ENCODE measurements around the gene ST8SIA1. TPM values are rescaled to one million over a fixed set of nuclear protein-coding genes. Genes with fewer than 3 reads are reported as not detected.

The ST8SIA1 gene
- total RNA-seq, 1 donor from 2014 or later = 7.7 TPM

GRCh38 chr12:22318108-22318737 is 16.3 kb downstream of the ST8SIA1 start:
- Histone ChIP-seq H2AFZ (ENCODE audit: low read depth, low read length) (no peak overlapping the region), H3K9ac (ENCODE audit: low read length) (no peak overlapping the region), H3K36me3 (ENCODE audit: insufficient read depth, low read length) (no peaks in the 10 kb centered on the region), H3K27ac (ENCODE audit: low read depth, low read length) (no peak overlapping the region), H3K79me2 (ENCODE audit: insufficient read depth, low read length) (no peaks in the 10 kb centered on the region), H3K9me3 (ENCODE audit: insufficient read depth, low read depth, low read length) (no peaks in the 10 kb centered on the region), H4K20me1 (ENCODE audit: insufficient read depth, low read length) (no peaks in the 10 kb centered on the region), H3K4me1 (ENCODE audit: insufficient read depth, low read length) (peaks cover 6% of the 10 kb centered on the region), H3K27me3 (ENCODE audit: insufficient read depth, low read length) (no peaks in the 10 kb centered on the region), H3K4me3 (ENCODE audit: insufficient read depth, low read depth, low read length) (no peak overlapping the region), H3K4me2 (ENCODE audit: low read length) (peak overlapping the region; percentile 17)
- Mint-ChIP-seq H3K4me1 (ENCODE audit: low read depth, unreplicated experiment) (peaks cover 57% of the 10 kb centered on the region), H3K36me3 (ENCODE audit: low read depth, unreplicated experiment) (no peaks in the 10 kb centered on the region), H3K9me3 (ENCODE audit: unreplicated experiment) (no peaks in the 10 kb centered on the region), H3K27ac (ENCODE audit: unreplicated experiment) (peak overlapping the region; percentile 79), H3K4me3 (ENCODE audit: unreplicated experiment) (no peak overlapping the region), H3K27me3 (ENCODE audit: low read depth, unreplicated experiment) (no peaks in the 10 kb centered on the region)
- peak; percentile 67 for DNase-seq (ENCODE audit: low read depth)
- peak; percentile 26 for FAIRE-seq
- TF ChIP-seq, protein P1, sequence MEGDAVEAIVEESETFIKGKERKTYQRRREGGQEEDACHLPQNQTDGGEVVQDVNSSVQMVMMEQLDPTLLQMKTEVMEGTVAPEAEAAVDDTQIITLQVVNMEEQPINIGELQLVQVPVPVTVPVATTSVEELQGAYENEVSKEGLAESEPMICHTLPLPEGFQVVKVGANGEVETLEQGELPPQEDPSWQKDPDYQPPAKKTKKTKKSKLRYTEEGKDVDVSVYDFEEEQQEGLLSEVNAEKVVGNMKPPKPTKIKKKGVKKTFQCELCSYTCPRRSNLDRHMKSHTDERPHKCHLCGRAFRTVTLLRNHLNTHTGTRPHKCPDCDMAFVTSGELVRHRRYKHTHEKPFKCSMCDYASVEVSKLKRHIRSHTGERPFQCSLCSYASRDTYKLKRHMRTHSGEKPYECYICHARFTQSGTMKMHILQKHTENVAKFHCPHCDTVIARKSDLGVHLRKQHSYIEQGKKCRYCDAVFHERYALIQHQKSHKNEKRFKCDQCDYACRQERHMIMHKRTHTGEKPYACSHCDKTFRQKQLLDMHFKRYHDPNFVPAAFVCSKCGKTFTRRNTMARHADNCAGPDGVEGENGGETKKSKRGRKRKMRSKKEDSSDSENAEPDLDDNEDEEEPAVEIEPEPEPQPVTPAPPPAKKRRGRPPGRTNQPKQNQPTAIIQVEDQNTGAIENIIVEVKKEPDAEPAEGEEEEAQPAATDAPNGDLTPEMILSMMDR (IDR thresholded peaks at IDR 0.05; ENCODE audit: insufficient read depth, low read depth, low read length) = no peak
- no peak for TF ChIP-seq EZH2 (IDR thresholded peaks at IDR 0.05; ENCODE audit: insufficient read depth, low read length)

DNA sequence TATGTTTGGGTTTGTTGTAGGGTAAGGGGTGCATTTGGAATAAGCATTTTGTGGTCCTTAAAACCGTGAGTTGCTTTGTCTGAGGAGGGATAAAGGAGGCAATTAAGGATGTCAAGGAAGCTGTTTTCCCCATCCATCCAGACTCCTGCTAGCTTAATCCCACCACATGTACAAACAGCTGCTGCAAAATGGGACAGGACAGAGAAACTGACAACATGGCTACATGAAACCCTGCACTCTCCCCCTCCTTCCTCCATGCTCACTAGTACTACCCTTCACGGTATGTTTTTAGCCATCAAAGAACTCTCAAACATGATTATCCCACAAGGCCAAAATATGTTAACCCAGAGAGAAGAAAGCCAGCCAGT is 20.6 kb downstream of the ST8SIA1 start:
- H3K9me3 ChIP-seq (ENCODE audit: insufficient read depth, low read depth, low read length) = no peaks in the 10 kb centered on the region
- H3K27me3 ChIP-seq (ENCODE audit: insufficient read depth, low read length) = no peaks in the 10 kb centered on the region
- Mint-ChIP-seq H3K9me3 (ENCODE audit: unreplicated experiment) (peaks cover 3% of the 10 kb centered on the region), H3K27ac (ENCODE audit: unreplicated experiment) (no peak overlapping the region), H3K4me1 (ENCODE audit: low read depth, unreplicated experiment) (peaks cover 29% of the 10 kb centered on the region), H3K27me3 (ENCODE audit: low read depth, unreplicated experiment) (no peaks in the 10 kb centered on the region), H3K4me3 (ENCODE audit: unreplicated experiment) (no peak overlapping the region), H3K36me3 (ENCODE audit: low read depth, unreplicated experiment) (peaks cover 5% of the 10 kb centered on the region)
- H3K4me3 ChIP-seq (ENCODE audit: insufficient read depth, low read depth, low read length) = no peak overlapping the region
- H2AFZ ChIP-seq (ENCODE audit: low read depth, low read length) = no peak overlapping the region
- no peak overlapping the region for H3K9ac ChIP-seq (ENCODE audit: low read length)
- H3K36me3 ChIP-seq (ENCODE audit: insufficient read depth, low read length) = no peaks in the 10 kb centered on the region
- H3K27ac ChIP-seq (ENCODE audit: low read depth, low read length) = no peak overlapping the region
- TF ChIP-seq EZH2 (IDR thresholded peaks at IDR 0.05; ENCODE audit: insufficient read depth, low read length) = no peak
- TF ChIP-seq, protein P1 (IDR thresholded peaks at IDR 0.05; ENCODE audit: insufficient read depth, low read depth, low read length) = no peak
- H3K79me2 ChIP-seq (ENCODE audit: insufficient read depth, low read length) = no peaks in the 10 kb centered on the region
- no peak overlapping the region for H3K4me2 ChIP-seq (ENCODE audit: low read length)
- FAIRE-seq = no peak
- no peak for DNase-seq (ENCODE audit: low read depth)
- H3K4me1 ChIP-seq (ENCODE audit: insufficient read depth, low read length) = peaks cover 3% of the 10 kb centered on the region
- H4K20me1 ChIP-seq (ENCODE audit: insufficient read depth, low read length) = no peaks in the 10 kb centered on the region

- no peaks in the 10 kb centered on the region for H4K20me1 ChIP-seq (ENCODE audit: insufficient read depth, low read length)
- no peak overlapping the region for H3K4me3 ChIP-seq (ENCODE audit: insufficient read depth, low read depth, low read length)
- TF ChIP-seq EZH2 (IDR thresholded peaks at IDR 0.05; ENCODE audit: insufficient read depth, low read length) = no peak
- TF ChIP-seq, protein P1 (IDR thresholded peaks at IDR 0.05; ENCODE audit: insufficient read depth, low read depth, low read length) = no peak
- no peaks in the 10 kb centered on the region for H3K27me3 Mint-ChIP-seq (ENCODE audit: low read depth, unreplicated experiment)
- H3K4me1 ChIP-seq (ENCODE audit: insufficient read depth, low read length) = peaks cover 3% of the 10 kb centered on the region
- no peak overlapping the region for H3K27ac Mint-ChIP-seq (ENCODE audit: unreplicated experiment)
- H3K4me2 ChIP-seq (ENCODE audit: low read length) = no peak overlapping the region
- no peak overlapping the region for H3K27ac ChIP-seq (ENCODE audit: low read depth, low read length)
- no peaks in the 10 kb centered on the region for H3K79me2 ChIP-seq (ENCODE audit: insufficient read depth, low read length)
- H3K36me3 ChIP-seq (ENCODE audit: insufficient read depth, low read length) = no peaks in the 10 kb centered on the region
- H3K4me1 Mint-ChIP-seq (ENCODE audit: low read depth, unreplicated experiment) = peaks cover 27% of the 10 kb centered on the region
- no peak overlapping the region for H3K9ac ChIP-seq (ENCODE audit: low read length)
- DNase-seq (ENCODE audit: low read depth) (no peak), FAIRE-seq (no peak)
- no peaks in the 10 kb centered on the region for H3K27me3 ChIP-seq (ENCODE audit: insufficient read depth, low read length)
- H3K9me3 ChIP-seq (ENCODE audit: insufficient read depth, low read depth, low read length) = no peaks in the 10 kb centered on the region
- no peak overlapping the region for H3K4me3 Mint-ChIP-seq (ENCODE audit: unreplicated experiment)
- no peak overlapping the region for H2AFZ ChIP-seq (ENCODE audit: low read depth, low read length)
- H3K36me3 Mint-ChIP-seq (ENCODE audit: low read depth, unreplicated experiment) = peaks cover 9% of the 10 kb centered on the region
- peaks cover 3% of the 10 kb centered on the region for H3K9me3 Mint-ChIP-seq (ENCODE audit: unreplicated experiment)
Observed at GRCh38 chr12:22313286-22313962, 21.1 kb downstream of the ST8SIA1 start.
